NCI-H748 (cell line): ENCODE measurements around the gene CRLF2.
"Not testable (repeated sequence)": the region's sequence is repeated elsewhere in the genome, so short reads cannot be mapped to it uniquely, and the experiment has no call there.

Experiments
- DNase-seq: peaks from one replicate; lab custom pipeline; 2025; ENCODE audit not compliant: unreplicated experiment; lab: John Stamatoyannopoulos, UW

The CRLF2 gene, protein sequence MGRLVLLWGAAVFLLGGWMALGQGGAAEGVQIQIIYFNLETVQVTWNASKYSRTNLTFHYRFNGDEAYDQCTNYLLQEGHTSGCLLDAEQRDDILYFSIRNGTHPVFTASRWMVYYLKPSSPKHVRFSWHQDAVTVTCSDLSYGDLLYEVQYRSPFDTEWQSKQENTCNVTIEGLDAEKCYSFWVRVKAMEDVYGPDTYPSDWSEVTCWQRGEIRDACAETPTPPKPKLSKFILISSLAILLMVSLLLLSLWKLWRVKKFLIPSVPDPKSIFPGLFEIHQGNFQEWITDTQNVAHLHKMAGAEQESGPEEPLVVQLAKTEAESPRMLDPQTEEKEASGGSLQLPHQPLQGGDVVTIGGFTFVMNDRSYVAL

DNA sequence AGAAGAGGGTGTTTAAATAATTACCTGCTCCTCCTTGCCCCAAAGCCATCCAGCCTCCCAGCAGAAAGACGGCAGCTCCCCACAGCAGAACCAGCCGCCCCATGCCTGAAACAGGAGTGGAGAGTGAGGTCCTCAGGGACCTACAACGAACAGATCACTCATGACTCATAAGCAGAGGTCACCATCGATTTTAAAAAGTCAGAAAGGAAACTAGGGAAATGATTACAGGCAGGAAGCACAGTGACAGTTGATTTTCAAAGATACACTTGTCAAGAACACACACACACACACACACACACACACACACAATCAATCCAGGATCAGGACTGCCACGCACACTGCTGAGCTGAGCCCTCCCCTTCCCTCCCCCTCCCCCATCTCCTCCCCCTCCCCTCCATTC is at the start of gene CRLF2:
CRLF2 (minus strand) TSS at position 118 of the 400 bp plus-strand sequence; CDS start at position 103, 15 bp downstream.
- no peak for DNase-seq

DNA sequence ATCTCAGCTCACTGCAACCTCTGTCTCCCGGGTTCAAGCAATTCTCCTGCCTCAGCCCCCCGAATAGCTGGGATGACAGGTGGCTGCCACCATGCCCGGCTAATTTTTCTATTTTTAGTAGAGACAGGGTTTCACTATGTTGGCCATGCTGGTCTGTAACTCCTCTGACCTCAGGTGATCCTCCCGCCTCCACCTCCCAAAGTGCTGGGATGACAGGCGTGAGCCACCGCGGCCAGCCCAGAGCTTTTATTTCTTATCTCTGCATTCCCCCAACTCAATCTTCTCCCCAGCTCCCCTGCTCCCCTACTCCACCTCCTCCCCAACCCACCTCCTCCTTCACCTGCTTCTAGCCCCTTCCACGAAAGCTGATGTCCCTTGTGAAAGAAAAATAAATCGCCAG is 49.3 kb upstream of the CRLF2 start:
- DNase-seq = not testable (repeated sequence)

DNA sequence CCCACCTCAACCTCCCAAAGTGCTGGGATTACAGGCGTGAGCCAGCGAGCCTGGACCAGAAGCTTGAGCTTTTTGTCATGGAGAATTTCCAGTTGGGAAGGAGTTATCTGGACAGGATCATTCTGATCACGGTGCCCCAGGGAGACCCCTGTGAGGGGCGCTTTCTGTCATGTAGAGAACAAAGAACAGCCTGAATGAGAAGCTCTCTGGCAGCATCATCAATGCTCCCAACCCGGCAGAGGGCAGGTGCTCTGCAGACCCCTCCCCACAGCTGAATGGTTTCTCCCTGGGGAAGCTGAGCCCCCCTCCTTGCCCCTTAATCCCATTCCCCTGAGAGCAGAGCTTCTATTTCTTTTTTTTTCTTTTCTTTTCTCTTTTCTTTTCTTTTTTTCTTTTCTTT is 48.8 kb upstream of the CRLF2 start:
- DNase-seq = no peak

DNA sequence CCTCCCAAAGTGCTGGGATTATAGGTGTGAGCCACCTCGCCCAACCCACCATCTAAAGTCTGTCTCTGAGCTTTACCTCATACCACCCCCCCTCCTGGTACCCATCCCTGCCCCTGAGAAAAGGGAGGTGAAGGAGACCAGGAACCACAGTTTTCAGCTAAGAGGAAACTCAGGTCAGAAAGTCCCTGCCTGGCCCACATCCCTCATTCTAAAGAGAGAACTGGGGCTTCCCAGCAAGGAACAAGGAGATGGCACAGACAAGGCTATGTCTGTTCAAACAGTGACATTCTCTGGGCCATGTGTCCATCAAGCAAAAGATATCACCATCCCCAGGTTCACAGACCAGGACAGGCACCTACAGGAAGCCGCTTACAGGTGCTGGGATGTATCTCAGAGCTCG is 40.4 kb upstream of the CRLF2 start:
- no peak for DNase-seq

DNA sequence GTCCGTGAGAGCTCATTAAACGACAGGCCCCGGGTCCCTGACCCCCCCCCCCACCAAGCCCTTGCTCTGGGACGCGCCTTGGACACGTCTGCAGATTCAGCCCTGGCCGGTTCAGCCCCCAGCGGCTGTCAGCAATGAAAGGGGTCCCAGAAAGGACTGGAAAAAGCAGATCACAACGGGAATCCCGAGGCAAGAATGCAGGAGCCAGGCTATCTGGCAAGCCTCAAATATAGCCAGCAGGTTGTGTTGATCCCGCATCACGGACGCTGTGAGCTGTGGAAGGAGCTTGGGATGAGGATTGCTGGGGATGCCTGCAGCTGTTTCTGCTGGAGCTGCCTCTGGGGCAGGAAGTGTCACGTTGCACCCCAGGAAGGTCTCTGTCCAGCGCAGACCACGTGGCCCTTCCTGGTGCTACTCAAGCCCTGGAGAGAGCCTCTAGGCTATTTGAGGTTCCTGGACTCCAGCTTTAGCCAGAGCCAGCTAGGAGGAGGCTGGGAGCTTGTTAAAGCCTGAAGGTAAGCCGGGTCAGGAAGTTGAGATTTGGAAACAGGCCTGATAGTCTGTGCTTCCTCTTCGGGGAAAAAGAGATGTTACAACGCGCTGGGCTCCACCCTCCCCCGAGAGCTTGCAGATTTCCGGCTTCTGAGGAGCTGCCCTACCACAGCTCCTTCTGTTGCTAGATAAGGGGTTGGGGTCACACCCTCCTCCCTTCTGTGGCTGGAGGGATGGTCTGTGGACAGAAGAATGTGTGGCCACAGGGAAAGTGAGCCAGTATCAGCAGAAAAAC is 36.8 kb upstream of the CRLF2 start:
- DNase-seq = no peak

DNA sequence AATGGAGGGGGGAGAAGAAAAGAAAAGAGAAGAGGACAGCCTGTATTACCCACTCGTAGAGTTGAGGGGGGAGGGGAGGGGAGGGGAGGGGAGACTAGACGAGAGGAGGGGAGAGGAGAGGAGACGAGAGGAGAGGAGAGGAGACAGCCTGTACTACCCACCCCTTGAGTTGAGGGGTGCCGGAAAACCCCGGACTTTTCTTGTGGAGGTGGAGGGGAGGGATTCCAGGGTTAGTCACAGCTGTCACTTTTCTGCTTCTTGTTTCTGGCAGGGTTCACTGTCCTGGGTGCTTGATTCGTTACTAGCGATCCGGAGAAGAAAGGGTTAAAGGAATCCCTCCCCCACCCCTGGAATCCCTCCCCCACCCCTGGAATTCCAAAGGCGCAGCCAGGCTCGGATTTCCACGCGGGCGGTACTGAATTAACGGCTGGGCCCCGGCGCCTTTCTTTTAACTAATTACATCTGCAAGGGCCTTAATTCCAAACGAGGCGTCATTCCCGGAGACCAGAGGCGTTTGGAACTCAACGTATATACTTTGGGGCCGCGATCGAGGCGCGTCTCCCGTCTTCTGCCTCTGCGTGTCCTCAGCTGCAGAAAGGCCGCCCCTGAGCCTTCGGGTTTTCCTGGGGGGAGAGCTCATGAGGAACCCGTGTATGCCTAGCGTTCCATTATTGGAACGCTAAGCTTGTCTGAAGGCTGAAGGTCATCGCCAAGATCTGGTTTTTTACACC is 36.0 kb upstream of the CRLF2 start:
- DNase-seq = no peak

DNA sequence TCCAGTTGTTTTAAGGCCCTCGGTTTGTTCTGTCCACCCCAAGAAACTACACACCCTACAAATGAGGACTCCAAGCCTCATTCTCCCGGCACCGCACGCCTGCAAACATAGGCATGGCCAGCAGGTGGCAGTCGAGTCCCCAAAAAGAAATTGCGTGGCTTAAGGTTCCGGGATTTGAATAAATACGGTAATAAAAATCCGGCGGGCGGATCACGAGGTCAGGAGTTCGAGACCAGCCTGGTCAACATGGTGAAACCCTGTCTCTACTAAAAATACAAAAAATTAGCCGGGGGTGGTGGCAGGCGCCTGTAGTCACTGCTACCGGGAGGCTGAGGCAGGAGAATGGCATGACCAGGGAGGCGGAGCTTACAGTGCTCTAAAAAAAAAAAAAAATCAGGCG is 34.4 kb upstream of the CRLF2 start:
- DNase-seq = peak; percentile 42

DNA sequence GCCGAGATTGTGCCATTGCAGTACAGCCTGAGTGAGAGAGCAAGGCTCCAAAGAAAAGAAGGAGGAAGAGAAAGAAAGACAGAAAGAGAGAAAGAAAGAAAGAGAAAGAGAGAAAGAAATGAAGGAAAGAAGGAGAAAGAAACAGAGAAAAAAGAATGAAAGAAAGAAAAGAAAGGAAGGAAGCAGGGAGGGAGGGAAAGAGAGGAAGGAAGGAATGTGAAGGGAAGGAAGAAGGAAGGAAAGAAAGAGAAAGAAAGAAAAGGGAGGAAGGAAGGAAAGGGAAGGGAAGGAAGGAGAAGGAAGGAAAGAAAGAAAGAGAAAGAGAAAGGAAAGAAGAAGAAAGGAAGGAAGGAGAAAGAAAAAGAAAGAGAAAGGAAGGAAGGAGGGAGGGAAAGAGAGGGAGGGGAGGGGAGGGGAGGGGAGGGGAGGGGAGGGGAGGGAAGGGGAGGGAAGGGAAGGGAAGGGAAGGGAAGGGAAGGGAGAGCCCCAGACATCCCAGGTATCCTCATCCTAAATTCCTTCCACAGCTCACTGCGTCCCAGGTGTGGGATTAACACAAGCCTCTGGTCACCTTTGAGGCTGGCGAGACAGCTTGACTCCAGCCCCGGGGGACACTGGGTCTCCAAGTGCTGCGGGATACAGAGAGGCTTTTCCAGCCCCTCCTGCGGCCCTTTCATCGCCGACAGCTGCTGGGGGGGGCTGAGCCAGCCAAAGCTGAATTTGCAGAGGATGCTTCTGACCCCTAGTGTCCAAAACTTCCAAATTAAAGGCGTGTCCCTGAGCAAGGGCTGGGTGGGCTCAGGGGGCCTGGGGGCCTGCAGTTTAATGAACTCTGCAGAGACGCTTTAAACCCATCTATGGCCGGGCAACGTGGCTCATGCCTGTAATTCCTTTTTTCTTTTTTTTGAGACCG is 32.0 kb upstream of the CRLF2 start:
- DNase-seq = no peak

DNA sequence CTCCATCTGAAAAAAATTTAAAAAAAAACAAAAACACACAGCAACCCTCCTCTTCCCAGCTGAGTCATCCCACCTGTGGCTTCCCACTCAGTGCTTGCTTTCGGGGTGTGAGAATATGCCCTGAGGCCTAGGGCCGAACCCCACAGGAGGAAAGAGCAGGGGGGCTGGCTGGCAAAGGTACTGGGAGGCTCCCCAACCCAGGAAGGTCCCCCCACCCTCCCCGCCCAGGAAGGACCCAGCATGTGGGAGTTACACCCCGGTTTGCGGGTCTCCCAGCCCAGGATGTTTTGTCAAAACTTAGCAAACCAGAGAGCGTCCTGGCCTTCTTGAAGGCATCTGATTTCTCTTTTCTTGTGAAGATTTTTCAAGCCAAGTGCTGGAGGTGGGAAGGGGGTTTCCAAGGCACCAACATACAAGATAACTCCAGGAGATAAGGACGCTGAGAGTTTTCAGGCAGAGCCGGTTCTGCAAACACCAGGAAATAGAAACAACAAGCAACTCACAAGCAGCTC is 30.5 kb upstream of the CRLF2 start:
- no peak for DNase-seq

DNA sequence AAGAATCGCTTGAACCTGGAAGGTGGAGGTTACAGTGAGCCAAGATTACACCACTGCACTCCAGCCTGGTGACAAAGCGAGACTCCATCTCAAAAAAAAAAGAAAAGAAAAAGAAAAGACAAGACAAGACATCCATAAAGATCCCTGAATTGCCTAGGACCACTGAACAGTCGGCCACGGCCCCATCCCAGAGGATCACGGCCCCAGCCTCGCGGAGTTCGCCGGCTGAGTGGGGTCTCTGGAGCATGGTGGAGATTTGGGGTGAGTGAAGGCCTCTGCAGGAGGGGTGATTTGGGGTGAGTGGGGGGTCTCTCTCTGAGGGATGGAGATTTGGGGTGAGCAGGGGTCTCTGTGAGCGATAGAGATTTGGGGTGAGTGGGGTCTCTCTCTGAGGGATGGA is 28.1 kb upstream of the CRLF2 start:
- DNase-seq = not testable (repeated sequence)

DNA sequence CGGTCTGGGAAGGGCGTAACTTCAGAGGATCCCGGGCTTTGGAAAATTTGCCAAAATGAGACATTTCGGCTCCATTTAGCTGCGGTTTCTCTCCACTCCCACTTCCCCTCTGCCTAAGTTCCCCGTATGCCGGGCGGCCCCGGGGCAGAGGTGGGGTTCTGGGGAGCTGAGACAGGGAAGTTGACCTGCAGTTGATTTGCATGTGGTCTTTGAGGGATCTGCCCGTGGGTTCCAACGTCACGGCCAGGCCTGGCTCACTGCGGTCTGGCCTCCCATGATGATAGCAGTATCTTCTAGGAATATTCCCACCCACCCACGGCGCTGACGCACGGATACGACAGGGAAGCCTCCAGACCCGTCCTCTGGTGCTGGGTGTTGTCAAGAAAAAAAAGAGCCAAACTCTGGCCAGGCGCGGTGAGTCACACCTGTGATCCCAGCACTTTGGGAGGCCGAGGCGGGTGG is 27.3 kb upstream of the CRLF2 start:
- DNase-seq = no peak

DNA sequence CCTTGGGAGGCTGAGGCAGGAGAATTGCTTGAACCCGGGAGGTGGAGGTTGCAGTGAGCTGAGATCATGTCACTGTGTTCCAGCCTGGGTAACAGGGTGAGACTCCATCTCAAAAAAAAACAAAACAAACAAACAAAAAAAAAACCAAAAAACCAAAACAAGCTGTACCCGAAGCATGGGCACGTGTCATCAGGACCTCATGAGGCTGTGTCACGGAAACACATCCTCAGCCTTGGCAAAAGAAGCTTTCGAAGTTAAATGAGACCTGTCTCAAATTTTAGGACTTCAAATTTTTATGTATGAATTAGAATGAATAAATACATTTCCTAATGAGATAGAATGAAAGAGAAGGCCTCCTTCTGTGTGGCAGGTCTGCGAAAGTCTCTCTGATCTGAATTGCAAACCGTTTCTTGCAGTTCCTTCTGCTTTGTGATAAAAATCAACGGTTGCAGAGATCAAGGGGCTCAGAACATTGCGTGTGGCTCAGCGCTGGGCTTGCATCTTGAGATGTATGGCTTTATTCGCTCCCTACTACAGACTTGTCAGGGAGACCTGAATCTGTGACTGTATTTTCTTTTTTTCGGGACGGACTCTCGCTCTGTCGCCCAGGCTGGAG is 19.5 kb upstream of the CRLF2 start:
- no peak for DNase-seq

DNA sequence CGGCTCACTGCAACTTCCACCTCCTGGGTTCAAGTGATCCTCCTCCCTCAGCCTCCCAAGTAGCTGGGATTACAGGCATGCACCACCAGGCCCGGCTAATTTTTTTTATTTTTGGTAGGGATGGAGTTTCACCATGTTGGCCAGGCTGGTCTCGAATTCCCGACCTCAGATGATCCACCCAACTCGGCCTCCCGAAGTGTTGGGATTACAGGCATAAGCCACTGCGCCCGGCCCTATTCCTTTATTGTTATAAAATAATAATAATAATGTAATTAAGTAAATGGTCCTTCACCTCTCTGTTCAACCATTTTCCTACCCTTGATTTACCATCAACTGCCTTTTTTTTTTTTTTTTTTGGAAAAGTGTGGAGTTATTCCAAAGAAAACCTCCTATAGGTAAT is 15.7 kb upstream of the CRLF2 start:
- DNase-seq = not testable (repeated sequence)

DNA sequence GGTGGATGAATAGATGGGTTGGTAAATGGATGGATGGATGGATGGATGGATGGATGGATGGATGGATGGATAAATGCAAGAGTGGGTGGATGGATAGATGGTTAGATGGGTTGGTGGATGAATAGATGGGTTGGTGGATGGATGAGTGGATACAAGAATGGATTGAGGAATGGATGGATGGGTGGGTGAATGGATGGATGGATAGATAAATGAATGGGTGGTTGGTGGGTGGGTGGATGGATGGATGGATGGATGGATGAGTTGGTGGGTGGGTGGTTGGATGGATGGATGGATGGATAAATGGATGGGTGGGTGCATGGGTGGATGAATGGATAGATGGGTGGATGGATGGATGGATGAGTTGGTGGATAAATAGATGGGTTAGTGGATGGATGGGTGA is 13.8 kb upstream of the CRLF2 start:
- no peak for DNase-seq

DNA sequence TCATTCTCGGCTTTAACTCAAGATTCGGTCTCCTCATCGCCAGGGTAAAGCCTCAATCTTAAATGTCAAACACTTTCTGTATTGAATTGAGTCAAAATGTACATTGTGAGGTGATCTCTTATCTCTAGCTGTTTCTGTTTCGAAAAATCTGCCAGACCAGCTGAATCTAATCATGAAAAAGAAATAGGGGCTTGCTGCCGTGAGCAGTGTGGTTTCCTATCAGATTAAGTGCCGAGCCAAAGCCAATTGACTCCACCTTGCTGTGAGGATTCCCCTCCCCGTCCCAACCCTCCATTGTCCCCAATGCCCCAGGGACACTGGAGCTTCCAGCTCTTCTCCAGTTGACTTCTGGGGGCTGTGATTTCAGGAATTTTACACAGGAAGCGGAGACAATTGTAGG is 12.5 kb upstream of the CRLF2 start:
- no peak for DNase-seq

DNA sequence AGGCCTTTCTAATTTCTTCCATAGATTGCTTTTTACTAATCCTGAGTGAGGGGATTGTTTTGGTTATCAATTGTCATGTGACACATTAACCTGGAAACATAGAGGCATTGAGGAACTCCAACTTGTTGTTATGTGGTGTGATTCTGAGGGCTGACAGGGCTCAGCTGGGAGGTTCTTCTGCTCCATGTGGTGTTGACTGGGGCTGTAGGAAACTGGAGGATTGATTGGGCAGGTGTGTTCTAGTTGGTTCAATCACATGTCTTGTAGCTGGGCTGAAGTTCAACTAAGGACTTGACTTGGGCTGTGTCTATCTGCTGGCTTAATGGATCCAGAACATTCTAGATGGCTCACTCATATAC is 10.8 kb upstream of the CRLF2 start:
- no peak for DNase-seq

DNA sequence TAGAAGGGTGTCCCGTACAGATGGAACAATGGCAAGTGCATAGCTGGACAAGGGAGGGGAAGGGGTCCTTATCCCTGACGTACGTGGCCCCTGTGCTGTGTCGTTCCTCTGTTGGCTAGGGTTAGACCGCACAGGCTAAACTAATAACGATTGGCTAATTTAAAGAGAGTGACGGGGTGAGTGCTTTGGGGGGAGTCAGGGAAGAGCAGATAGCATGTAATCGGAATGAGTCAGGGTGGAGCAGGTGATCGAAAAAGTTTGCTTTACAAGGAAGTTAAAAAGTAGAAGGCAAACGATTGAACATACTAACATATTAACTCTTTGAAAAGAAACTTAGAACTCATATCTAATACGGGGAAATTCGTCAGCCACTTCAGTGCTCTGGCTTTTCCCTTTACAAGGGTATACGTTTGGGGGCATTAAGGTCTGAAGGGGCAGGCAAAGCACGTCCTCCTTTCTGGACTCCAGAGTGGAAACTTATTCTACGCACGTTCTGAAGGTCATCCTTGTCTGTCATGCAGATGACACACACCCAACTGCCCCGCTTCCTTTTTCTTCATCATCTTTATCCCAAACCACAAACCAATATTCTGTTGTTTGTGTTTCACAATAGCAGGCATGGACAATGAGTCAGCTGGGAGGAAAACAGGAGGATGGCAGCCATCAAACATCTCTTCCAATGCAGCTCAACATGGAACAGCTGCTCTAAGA is 10.2 kb upstream of the CRLF2 start:
- DNase-seq = no peak

DNA sequence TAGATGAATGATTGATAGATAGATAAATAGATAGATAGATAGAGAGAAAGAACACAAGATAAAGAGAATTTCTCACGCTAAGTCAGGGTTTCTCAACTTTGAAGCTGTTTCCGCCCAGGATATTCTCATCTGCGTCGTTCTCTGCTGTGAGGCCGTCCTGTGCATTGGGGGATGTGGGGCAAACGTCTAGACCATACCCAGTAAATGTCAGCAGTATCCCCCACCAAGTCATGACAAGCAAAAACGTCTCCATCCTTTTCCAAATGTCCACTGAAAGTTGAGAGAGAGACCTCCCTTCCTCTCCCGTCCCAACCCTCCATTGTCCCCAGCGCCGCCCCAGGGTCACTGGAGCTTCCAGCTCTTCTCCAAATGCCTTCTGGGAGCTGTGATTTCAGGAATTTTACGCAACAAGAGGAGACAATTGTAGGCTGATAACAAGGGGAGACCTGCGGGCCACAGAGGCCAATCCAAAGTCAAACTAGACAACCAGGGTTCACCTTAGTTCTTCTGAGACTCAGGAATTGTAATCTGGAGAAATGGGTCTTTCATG is 8.9 kb upstream of the CRLF2 start:
- DNase-seq = no peak

DNA sequence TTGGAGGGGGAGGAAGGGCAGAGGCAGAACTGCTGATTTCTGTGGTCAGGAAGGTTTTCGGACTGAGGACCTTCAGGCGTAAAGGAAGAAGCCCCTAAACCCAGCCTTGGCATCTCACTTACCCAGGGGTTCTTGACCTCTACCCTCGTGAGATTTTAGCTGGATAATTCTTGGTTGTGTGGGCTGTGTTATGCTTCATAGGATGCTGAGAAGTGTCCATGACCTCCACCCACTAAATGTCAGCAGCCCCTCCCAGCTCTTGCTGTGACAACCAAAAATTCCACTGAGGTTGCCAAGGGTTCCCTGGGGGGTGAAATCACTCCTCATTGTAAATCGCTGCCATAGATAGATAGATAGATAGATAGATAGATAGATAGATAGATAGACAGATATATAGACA is 5.8 kb upstream of the CRLF2 start:
- no peak for DNase-seq
